NCI-H1436 treated with DMSO at 0.1 percent for 48 hours (cell line): ENCODE results near the gene PYGO1.
"Not testable (repeated sequence)": the region's sequence is repeated elsewhere in the genome, so short reads cannot be mapped to it uniquely, and the experiment has no call there.

Experiments
- DNase-seq: peaks from one replicate; lab custom pipeline; 2025; lab: John Stamatoyannopoulos, UW

Gene PYGO1

DNA sequence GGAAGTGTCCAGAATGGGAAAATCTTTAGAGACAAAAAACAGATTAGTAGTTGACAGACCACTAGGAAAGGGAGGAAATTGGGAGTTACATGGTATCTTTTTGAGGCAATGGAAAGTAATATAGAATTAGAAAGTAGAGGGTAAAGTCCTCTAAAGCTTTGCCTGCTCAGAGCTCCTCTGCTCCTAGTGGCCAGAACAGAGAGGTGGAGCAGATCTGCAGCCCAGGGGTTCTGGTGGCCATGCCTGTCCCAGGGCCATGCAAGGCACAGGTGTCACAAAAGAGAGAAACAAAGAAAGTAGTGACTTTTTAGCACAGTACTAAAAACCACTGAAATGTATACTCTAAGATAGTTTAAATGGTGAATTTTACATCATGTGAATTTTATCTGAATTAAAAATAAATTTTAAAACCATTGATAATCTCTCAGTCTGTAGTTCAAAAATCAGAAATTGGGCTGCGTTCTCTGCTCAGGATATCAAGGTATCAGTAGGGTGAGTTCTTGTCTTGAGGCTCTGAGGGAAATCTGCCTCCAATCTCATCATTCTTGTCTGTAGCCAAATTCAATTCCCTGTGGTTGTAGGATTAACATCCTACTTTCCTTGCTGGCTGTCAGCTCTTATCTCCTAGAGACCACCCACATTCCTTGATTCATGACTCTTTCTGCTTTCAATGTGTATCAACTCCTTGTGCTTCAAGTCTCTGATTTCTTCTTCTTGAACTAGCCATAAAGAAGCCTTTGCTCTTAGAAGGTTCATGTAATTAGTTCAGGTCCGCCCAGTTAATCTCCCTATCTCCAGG is 23.6 kb downstream of the PYGO1 start:
- no peak for DNase-seq

GRCh38 chr15:55562601-55563000 is 25.5 kb downstream of the PYGO1 start:
- DNase-seq: no peak

DNA sequence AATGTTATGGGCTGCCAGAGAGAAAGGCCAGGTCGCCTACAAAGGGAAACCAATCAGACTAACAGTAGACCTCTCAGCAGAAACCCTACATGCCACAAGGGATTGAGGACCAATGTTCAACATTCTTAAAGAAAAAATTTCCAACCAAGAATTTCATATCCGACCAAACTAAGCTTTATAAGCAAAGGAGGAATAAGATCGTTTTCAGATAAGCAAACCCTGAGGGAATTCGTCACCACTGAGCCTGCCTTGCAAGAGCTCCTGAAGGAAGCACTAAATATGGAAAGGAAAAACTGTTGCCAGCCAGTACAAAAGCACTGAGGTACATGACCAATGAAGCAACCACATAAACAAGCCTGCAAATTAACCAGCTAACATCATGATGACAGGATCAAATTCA is 33.1 kb downstream of the PYGO1 start:
- DNase-seq: no peak

- no peak for DNase-seq
These were observed 35.2 kb downstream of the PYGO1 start for GRCh38 chr15:55552926-55553325.

DNA sequence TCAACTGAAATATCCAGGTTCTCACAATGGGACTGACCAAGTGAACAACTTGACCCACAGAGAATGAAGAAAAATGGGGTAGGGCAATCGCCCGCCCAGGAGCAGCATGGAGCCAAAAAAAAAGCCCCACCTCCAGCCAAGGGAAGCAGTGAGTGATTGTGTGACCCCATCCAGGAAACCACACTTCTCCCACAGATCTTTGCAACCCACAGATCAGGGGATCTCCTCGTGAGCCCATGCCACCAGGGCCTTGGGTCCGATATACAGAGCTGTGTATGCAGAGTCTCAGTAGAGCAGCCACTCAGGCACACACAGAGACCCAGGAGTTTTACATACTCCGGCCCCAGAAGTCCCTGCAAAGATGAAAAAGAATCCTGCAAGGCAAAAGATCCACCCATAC is 35.7 kb downstream of the PYGO1 start:
- DNase-seq: no peak

- no peak for DNase-seq
These were observed 38.8 kb downstream of the PYGO1 start for GRCh38 chr15:55549305-55549704.

DNA sequence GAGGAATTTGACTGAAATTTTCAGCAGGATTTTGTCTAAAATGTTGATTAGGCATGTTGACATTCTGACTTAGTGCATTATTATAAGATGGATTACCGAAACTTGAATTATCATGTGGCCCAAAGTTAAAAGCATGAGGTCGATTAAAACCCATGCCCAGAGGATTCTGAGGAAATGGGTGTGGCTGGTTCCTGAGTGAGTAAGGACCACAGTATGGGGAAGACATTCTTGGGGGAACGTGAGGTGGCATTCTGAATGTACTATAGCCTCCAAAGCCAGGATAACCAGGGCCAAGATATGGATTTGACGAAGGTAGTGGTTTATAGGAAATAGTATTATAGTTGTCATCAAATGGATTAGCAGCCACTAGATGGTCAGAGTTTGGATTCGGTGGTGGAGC is 41.4 kb downstream of the PYGO1 start:
- no peak for DNase-seq

- DNase-seq: no peak
These were observed 52.7 kb downstream of the PYGO1 start for GRCh38 chr15:55535436-55535835.

DNA sequence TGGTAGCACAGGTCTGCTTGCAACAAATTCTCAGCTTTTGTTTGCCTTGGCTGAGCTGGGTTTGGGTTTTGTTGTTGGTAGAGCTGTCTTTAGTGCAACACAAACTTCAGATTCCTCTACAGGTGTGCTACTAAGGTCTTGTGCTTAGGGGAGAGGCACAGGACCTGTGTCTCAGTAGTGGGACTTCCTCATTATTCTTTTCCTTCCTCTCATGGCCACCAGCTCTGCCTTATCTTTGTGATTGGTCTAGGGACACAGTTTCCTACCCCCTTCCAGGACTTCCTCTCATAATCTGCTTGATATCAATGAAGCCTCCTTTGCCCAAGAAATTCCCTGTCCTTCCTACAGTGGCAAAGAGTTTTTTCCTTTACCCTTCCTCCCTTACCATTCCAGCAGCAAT is 55.2 kb downstream of the PYGO1 start:
- no peak for DNase-seq

- DNase-seq: no peak
These were observed 57.3 kb downstream of the PYGO1 start for GRCh38 chr15:55530861-55531313.

GRCh38 chr15:55528812-55529211 is 59.3 kb downstream of the PYGO1 start:
- no peak for DNase-seq

DNA sequence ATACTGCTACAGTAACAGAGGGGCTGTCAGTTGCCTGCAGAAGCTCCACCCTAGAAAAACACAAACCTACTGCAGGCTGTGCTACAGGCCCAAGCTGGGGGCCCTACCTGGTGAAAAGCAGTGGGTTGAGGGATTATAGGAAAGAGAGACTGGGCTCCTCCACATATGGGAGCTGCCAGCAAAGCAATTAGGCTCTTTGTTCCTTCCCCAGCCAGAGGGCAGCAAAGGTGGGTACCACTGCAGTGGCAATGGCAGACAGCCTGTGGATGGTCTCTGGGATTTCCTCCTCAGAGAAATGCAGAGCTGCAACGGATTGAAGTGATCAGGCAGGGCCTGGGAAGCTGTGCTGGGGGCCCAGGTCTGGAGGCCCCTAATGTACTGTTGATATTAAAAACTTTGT is 61.0 kb downstream of the PYGO1 start:
- DNase-seq: no peak

DNA sequence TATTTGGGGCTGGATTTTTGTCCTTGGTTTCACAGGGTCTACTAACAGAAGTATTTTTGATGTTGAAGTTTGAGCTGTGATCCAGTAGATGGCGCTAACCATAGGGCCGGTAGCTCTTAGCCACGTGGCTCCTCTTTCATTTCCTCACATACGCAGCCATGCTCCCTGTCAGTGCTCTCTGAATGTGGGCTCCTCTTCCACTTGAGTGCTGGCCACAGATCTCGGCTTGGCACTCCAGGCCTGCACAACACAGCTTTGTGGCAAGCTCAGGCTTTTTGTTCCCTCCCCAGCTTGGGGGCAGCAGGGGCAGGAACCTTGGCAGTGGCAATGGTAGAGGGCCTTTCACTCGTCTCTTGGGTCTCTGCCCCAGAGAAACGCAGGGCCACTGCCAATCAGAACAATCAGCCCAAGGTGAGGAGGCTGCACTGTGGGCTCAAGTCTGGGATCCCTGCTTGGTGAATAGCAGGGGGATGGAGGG is 61.5 kb downstream of the PYGO1 start:
- DNase-seq: no peak

GRCh38 chr15:55522742-55523450 is 65.2 kb downstream of the PYGO1 start:
- DNase-seq: no peak

GRCh38 chr15:55518641-55519040 is 69.5 kb downstream of the PYGO1 start:
- DNase-seq: no peak

GRCh38 chr15:55518009-55518408 is 70.1 kb downstream of the PYGO1 start:
- no peak for DNase-seq

- DNase-seq: no peak
These were observed 72.0 kb downstream of the PYGO1 start for GRCh38 chr15:55515991-55516776.

DNA sequence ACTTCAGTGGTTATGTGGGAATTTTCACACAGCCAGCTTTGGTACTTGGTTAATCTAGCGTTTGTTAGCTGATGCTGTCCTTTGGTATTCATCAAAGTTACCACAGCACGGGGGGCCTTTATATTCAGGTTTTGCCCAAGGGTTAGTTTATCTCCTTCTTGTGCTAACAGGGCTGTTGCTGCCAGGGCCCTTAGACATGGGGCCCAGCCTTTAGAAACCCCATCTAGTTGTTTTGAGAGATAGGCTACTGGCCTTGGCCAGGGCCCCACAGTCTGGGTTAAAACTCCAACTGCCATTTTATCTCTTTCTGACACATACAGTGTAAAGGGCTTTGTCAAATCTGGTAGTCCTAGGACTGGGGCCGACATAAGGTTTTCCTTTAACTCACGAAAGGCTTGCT is 72.7 kb downstream of the PYGO1 start:
- no peak for DNase-seq

- no peak for DNase-seq
These were observed 73.7 kb downstream of the PYGO1 start for GRCh38 chr15:55514414-55514850.

GRCh38 chr15:55513621-55514413 is 74.3 kb downstream of the PYGO1 start:
- DNase-seq: not testable (repeated sequence)

- DNase-seq: no peak
These were observed 75.0 kb downstream of the PYGO1 start for GRCh38 chr15:55513152-55513551.

GRCh38 chr15:55507567-55507966 is 80.6 kb downstream of the PYGO1 start:
- no peak for DNase-seq
